ENCODE measurements around the gene MEIS1. TPM values are rescaled to one million over a fixed set of nuclear protein-coding genes. Genes with fewer than 3 reads are reported as not detected.

MEIS1 gene
- total RNA-seq, 2 experiments from 2014 or later = not detected

GRCh38 chr2:66582104-66582986 lies 147.4 kb downstream of the MEIS1 start:
- Mint-ChIP-seq H3K36me3 (ENCODE audit: low read depth) (no peaks in the 10 kb centered on the region), H3K27ac (no peak overlapping the region), H3K27me3 (ENCODE audit: low read depth) (peaks cover 32% of the 10 kb centered on the region), H3K4me1 (ENCODE audit: low read depth) (no peaks in the 10 kb centered on the region), H3K9me3 (ENCODE audit: insufficient read depth) (no peaks in the 10 kb centered on the region), H3K4me3 (no peak overlapping the region)
- DNase-seq = no peak
- POLR2A ChIA-PET = no interaction called here
- CTCF ChIA-PET = no interaction called here
- no peak for ATAC-seq

- POLR2A ChIA-PET = no interaction called here
- Mint-ChIP-seq H3K4me1 (ENCODE audit: low read depth) (no peaks in the 10 kb centered on the region), H3K27ac (no peak overlapping the region), H3K4me3 (no peak overlapping the region), H3K36me3 (ENCODE audit: low read depth) (no peaks in the 10 kb centered on the region), H3K9me3 (ENCODE audit: insufficient read depth) (no peaks in the 10 kb centered on the region), H3K27me3 (ENCODE audit: low read depth) (peaks cover 25% of the 10 kb centered on the region)
- CTCF ChIA-PET = no interaction called here
- ATAC-seq = no peak
- no peak for DNase-seq
Measured at GRCh38 chr2:66582987-66583880, 148.3 kb downstream of the MEIS1 start.

- Mint-ChIP-seq H3K27me3 (ENCODE audit: low read depth) (peaks cover 19% of the 10 kb centered on the region), H3K4me1 (ENCODE audit: low read depth) (no peaks in the 10 kb centered on the region), H3K36me3 (ENCODE audit: low read depth) (no peaks in the 10 kb centered on the region), H3K4me3 (no peak overlapping the region), H3K9me3 (ENCODE audit: insufficient read depth) (no peaks in the 10 kb centered on the region), H3K27ac (no peak overlapping the region)
- CTCF ChIA-PET = no interaction called here
- no peak for ATAC-seq
- POLR2A ChIA-PET = no interaction called here
- no peak for DNase-seq
Measured at GRCh38 chr2:66583881-66584280, 149.0 kb downstream of the MEIS1 start.

GRCh38 chr2:66585587-66585986 lies 150.7 kb downstream of the MEIS1 start:
- no peak for DNase-seq
- ATAC-seq = no peak
- CTCF ChIA-PET = no interaction called here
- H3K4me1 Mint-ChIP-seq (ENCODE audit: low read depth) = no peaks in the 10 kb centered on the region
- no peak overlapping the region for H3K27ac Mint-ChIP-seq
- peaks cover 10% of the 10 kb centered on the region for H3K27me3 Mint-ChIP-seq (ENCODE audit: low read depth)
- no peak overlapping the region for H3K4me3 Mint-ChIP-seq
- no peaks in the 10 kb centered on the region for H3K36me3 Mint-ChIP-seq (ENCODE audit: low read depth)
- POLR2A ChIA-PET = no interaction called here
- no peaks in the 10 kb centered on the region for H3K9me3 Mint-ChIP-seq (ENCODE audit: insufficient read depth)

GRCh38 chr2:66587216-66587615 lies 152.3 kb downstream of the MEIS1 start:
- H3K9me3 Mint-ChIP-seq (ENCODE audit: insufficient read depth) = peaks cover 4% of the 10 kb centered on the region
- CTCF ChIA-PET = no interaction called here
- no peak overlapping the region for H3K27ac Mint-ChIP-seq
- H3K4me1 Mint-ChIP-seq (ENCODE audit: low read depth) = no peaks in the 10 kb centered on the region
- no peaks in the 10 kb centered on the region for H3K36me3 Mint-ChIP-seq (ENCODE audit: low read depth)
- POLR2A ChIA-PET = no interaction called here
- ATAC-seq (no peak), DNase-seq (no peak)
- H3K4me3 Mint-ChIP-seq = no peak overlapping the region
- H3K27me3 Mint-ChIP-seq (ENCODE audit: low read depth) = peaks cover 3% of the 10 kb centered on the region

- POLR2A ChIA-PET = no interaction called here
- H3K27me3 Mint-ChIP-seq (ENCODE audit: low read depth) = no peaks in the 10 kb centered on the region
- no peak overlapping the region for H3K4me3 Mint-ChIP-seq
- no peak for DNase-seq
- H3K36me3 Mint-ChIP-seq (ENCODE audit: low read depth) = no peaks in the 10 kb centered on the region
- H3K27ac Mint-ChIP-seq = no peak overlapping the region
- CTCF ChIA-PET = no interaction called here
- peaks cover 4% of the 10 kb centered on the region for H3K9me3 Mint-ChIP-seq (ENCODE audit: insufficient read depth)
- ATAC-seq = no peak
- no peaks in the 10 kb centered on the region for H3K4me1 Mint-ChIP-seq (ENCODE audit: low read depth)
Measured at GRCh38 chr2:66594001-66594400, 159.1 kb downstream of the MEIS1 start.

- Mint-ChIP-seq H3K9me3 (ENCODE audit: insufficient read depth) (peaks cover 4% of the 10 kb centered on the region), H3K36me3 (ENCODE audit: low read depth) (no peaks in the 10 kb centered on the region), H3K4me1 (ENCODE audit: low read depth) (no peaks in the 10 kb centered on the region), H3K27me3 (ENCODE audit: low read depth) (no peaks in the 10 kb centered on the region), H3K4me3 (no peak overlapping the region), H3K27ac (no peak overlapping the region)
- ChIA-PET CTCF (no interaction called here), POLR2A (no interaction called here)
- no peak for ATAC-seq
- no peak for DNase-seq
Measured at GRCh38 chr2:66595556-66595955, 160.6 kb downstream of the MEIS1 start.

- Mint-ChIP-seq H3K27me3 (ENCODE audit: low read depth) (no peaks in the 10 kb centered on the region), H3K4me3 (no peak overlapping the region), H3K36me3 (ENCODE audit: low read depth) (no peaks in the 10 kb centered on the region), H3K27ac (no peak overlapping the region), H3K4me1 (ENCODE audit: low read depth) (no peaks in the 10 kb centered on the region), H3K9me3 (ENCODE audit: insufficient read depth) (peaks cover 4% of the 10 kb centered on the region)
- CTCF ChIA-PET = interaction anchor here (0.6 kb wide), 1 partner anchor 74 kb away, joined by 3 read pairs; no protein-coding TSS in a partner anchor
- ATAC-seq (no peak), DNase-seq (no peak)
- POLR2A ChIA-PET = no interaction called here
Measured at GRCh38 chr2:66596256-66596655, 161.3 kb downstream of the MEIS1 start.

GRCh38 chr2:66601624-66602023 lies 166.7 kb downstream of the MEIS1 start:
- CTCF ChIA-PET = no interaction called here
- ATAC-seq (no peak), DNase-seq (no peak)
- H3K36me3 Mint-ChIP-seq (ENCODE audit: low read depth) = no peaks in the 10 kb centered on the region
- H3K9me3 Mint-ChIP-seq (ENCODE audit: insufficient read depth) = no peaks in the 10 kb centered on the region
- no peaks in the 10 kb centered on the region for H3K4me1 Mint-ChIP-seq (ENCODE audit: low read depth)
- no peak overlapping the region for H3K27ac Mint-ChIP-seq
- no peak overlapping the region for H3K4me3 Mint-ChIP-seq
- no peaks in the 10 kb centered on the region for H3K27me3 Mint-ChIP-seq (ENCODE audit: low read depth)
- POLR2A ChIA-PET = no interaction called here

- no peak overlapping the region for H3K27ac Mint-ChIP-seq
- H3K4me1 Mint-ChIP-seq (ENCODE audit: low read depth) = no peaks in the 10 kb centered on the region
- CTCF ChIA-PET = no interaction called here
- POLR2A ChIA-PET = no interaction called here
- H3K4me3 Mint-ChIP-seq = no peak overlapping the region
- DNase-seq = no peak
- no peaks in the 10 kb centered on the region for H3K36me3 Mint-ChIP-seq (ENCODE audit: low read depth)
- no peaks in the 10 kb centered on the region for H3K27me3 Mint-ChIP-seq (ENCODE audit: low read depth)
- no peak for ATAC-seq
- no peaks in the 10 kb centered on the region for H3K9me3 Mint-ChIP-seq (ENCODE audit: insufficient read depth)
Measured at GRCh38 chr2:66602341-66602740, 167.4 kb downstream of the MEIS1 start.

- DNase-seq (no peak), ATAC-seq (no peak)
- no peaks in the 10 kb centered on the region for H3K9me3 Mint-ChIP-seq (ENCODE audit: insufficient read depth)
- H3K27ac Mint-ChIP-seq = no peak overlapping the region
- no peaks in the 10 kb centered on the region for H3K36me3 Mint-ChIP-seq (ENCODE audit: low read depth)
- no peaks in the 10 kb centered on the region for H3K4me1 Mint-ChIP-seq (ENCODE audit: low read depth)
- ChIA-PET POLR2A (no interaction called here), CTCF (no interaction called here)
- no peaks in the 10 kb centered on the region for H3K27me3 Mint-ChIP-seq (ENCODE audit: low read depth)
- no peak overlapping the region for H3K4me3 Mint-ChIP-seq
Measured at GRCh38 chr2:66604326-66604725, 169.4 kb downstream of the MEIS1 start.

GRCh38 chr2:66604976-66605375 lies 170.1 kb downstream of the MEIS1 start:
- ATAC-seq = no peak
- Mint-ChIP-seq H3K9me3 (ENCODE audit: insufficient read depth) (no peaks in the 10 kb centered on the region), H3K27ac (no peak overlapping the region), H3K4me1 (ENCODE audit: low read depth) (no peaks in the 10 kb centered on the region), H3K27me3 (ENCODE audit: low read depth) (no peaks in the 10 kb centered on the region), H3K36me3 (ENCODE audit: low read depth) (no peaks in the 10 kb centered on the region), H3K4me3 (no peak overlapping the region)
- DNase-seq = no peak
- CTCF ChIA-PET = no interaction called here
- POLR2A ChIA-PET = no interaction called here

Data from activated CD8-positive, alpha-beta T cell treated with anti-CD3 and anti-CD28 coated beads, Interleukin-2, amount 10 ng/mL, durations not matched to agents 7 days and 5 days (primary cell).